HL-60 (cell line): ENCODE data around the gene CDK5RAP1.

Experiments
- CTCF ChIP-seq: IDR thresholded peaks from one replicate; pipeline ENCODE4 v1.5.1; 2011; ENCODE audit warnings: low read length, control low read depth, inconsistent platforms; ENCODE audit not compliant: insufficient read depth
- GABPA ChIP-seq: IDR thresholded peaks from 2 replicates; pipeline ENCODE4 v1.6.1; 2012; ENCODE audit warnings: low read depth
- POLR2AphosphoS5 ChIP-seq: IDR thresholded peaks from 2 replicates; pipeline ENCODE4 v1.6.1; 2012; ENCODE audit warnings: low read depth
- REST ChIP-seq: IDR thresholded peaks from 2 replicates; pipeline ENCODE4 v1.6.1; 2012; ENCODE audit warnings: low read depth; ENCODE audit not compliant: insufficient replicate concordance
- SPI1 ChIP-seq: IDR thresholded peaks from 2 replicates; pipeline ENCODE4 v1.6.1; 2012; ENCODE audit warnings: low read depth, mild to moderate bottlenecking, borderline replicate concordance

- TF ChIP-seq CTCF (no peak), REST (no peak), POLR2AphosphoS5 (no peak), GABPA (no peak), SPI1 (no peak)
These were observed 36.0 kb upstream of the CDK5RAP1 start for GRCh38 chr20:33437141-33437911.
